H1 (cell line): ENCODE data around the gene ANO9. TPM values are rescaled to one million over a fixed set of nuclear protein-coding genes. Genes with fewer than 3 reads are reported as not detected.

Source experiments
- CTCF ChIA-PET: fragments of 300-600 bp; sonication (Branson Sonifier 250); formaldehyde crosslinking; loops from one replicate; lab custom pipeline; 2021; ENCODE audit not compliant: partially characterized antibody; lab: Charles Lee
- POLR2A ChIA-PET: fragments of 300-600 bp; sonication (Branson Sonifier 250); formaldehyde crosslinking; loops from one replicate; lab custom pipeline; 2021; ENCODE audit warnings: inconsistent platforms; ENCODE audit not compliant: partially characterized antibody; lab: Charles Lee
- DNase-seq, 2 experiments: peaks; one replicate each; pipeline versions ENCODE4 v3.0.0 to v3.0.0-alpha.2; 2010 to 2022; ENCODE audit warnings: low spot score in 2 of 2, low read depth in 1 of 2, mixed read lengths in 1 of 2
- FAIRE-seq: peaks from 2 replicates; lab custom pipeline; 2011; peaks lifted over from hg19 to GRCh38; lab: Jason Lieb, UNC
- H2AFZ ChIP-seq: 2 replicates; pipeline ENCODE4 v1.8.1; 2012; ENCODE audit warnings: low read length, inconsistent platforms
- H2AK5ac ChIP-seq: 2 replicates; pipeline ENCODE4 v1.6.1; 2013; ENCODE audit warnings: low read depth, low read length
- H2BK120ac ChIP-seq: replicated peaks from 2 replicates; pipeline ENCODE3; 2013; ENCODE audit warnings: low read depth, low read length, inconsistent platforms
- H2BK12ac ChIP-seq: 2 replicates; pipeline ENCODE4 v1.6.1; 2013; ENCODE audit warnings: low read depth, low read length
- H2BK15ac ChIP-seq: 2 replicates; pipeline ENCODE4 v1.6.1; 2013; ENCODE audit warnings: low read length
- H2BK20ac ChIP-seq: 2 replicates; pipeline ENCODE4 v1.6.1; 2013; ENCODE audit warnings: low read length
- H2BK5ac ChIP-seq: 2 replicates; pipeline ENCODE4 v1.6.1; 2013; ENCODE audit warnings: low read depth, low read length
- H3K14ac ChIP-seq: 2 replicates; pipeline ENCODE4 v1.6.1; 2013; ENCODE audit warnings: inconsistent platforms; ENCODE audit not compliant: insufficient read length
- H3K18ac ChIP-seq: 2 replicates; pipeline ENCODE4 v1.6.1; 2013; ENCODE audit warnings: low read length; ENCODE audit errors: extremely low read depth
- H3K23ac ChIP-seq: 2 replicates; pipeline ENCODE4 v1.6.1; 2013; ENCODE audit warnings: inconsistent platforms; ENCODE audit not compliant: insufficient read length
- H3K23me2 ChIP-seq: 2 replicates; pipeline ENCODE4 v1.6.1; 2013; ENCODE audit warnings: low read depth, low read length
- H3K27ac ChIP-seq: 2 replicates; pipeline ENCODE4 v1.6.1; 2011; ENCODE audit warnings: low read depth, low read length, inconsistent platforms
- H3K27me3 ChIP-seq, 4 experiments: replicated peaks in 1 of 4; 1 replicate in 1 of 4; 2 replicates in 3 of 4; pipeline versions ENCODE4 v1.6.1 to v1.8.1; 2011 to 2013; ENCODE audit warnings: low read length in 3 of 4, mild to moderate bottlenecking in 3 of 4, inconsistent platforms in 2 of 4, mixed read lengths in 2 of 4, moderate library complexity in 1 of 4; ENCODE audit not compliant: control insufficient read depth in 3 of 4, insufficient read depth in 3 of 4; ENCODE audit errors: extremely low read depth in 1 of 4
- H3K36me3 ChIP-seq, 4 experiments: 2 replicates each; pipeline versions ENCODE4 v1.6.1 to v1.8.1; 2011 to 2013; ENCODE audit warnings: mild to moderate bottlenecking in 4 of 4, low read length in 3 of 4, moderate library complexity in 2 of 4, control low read depth in 1 of 4, inconsistent platforms in 1 of 4; ENCODE audit not compliant: insufficient read depth in 4 of 4, control insufficient read depth in 2 of 4
- H3K4ac ChIP-seq: replicated peaks from 2 replicates; pipeline ENCODE3; 2013; ENCODE audit warnings: low read length, low read depth, mixed read lengths, inconsistent platforms; ENCODE audit not compliant: insufficient read length
- H3K4me1 ChIP-seq, 4 experiments: replicated peaks in 1 of 4; 1 replicate in 1 of 4; 2 replicates in 3 of 4; pipeline versions ENCODE4 v1.6.1 to v1.8.1; 2011 to 2013; ENCODE audit warnings: low read length in 3 of 4, inconsistent platforms in 2 of 4, mixed read lengths in 1 of 4; ENCODE audit not compliant: insufficient read depth in 4 of 4, control insufficient read depth in 3 of 4
- H3K4me2 ChIP-seq, 2 experiments: 2 replicates each; pipeline versions ENCODE4 v1.6.1 to v1.8.1; 2011 to 2013; ENCODE audit warnings: low read depth in 2 of 2, low read length in 2 of 2, control low read depth in 1 of 2, inconsistent platforms in 1 of 2, mild to moderate bottlenecking in 1 of 2; ENCODE audit not compliant: insufficient read depth in 1 of 2
- H3K4me3 ChIP-seq, 4 experiments: fragments of 200-600, 300-600 bp in 1 of 4; sonication (generic), shearing (Covaris generic), sonication (Bioruptor Twin) in 1 of 4; 2 replicates each; pipeline versions ENCODE4 v1.5.1 to v1.8.1; 2011 to 2016; ENCODE audit warnings: low read length in 4 of 4, low read depth in 3 of 4, control low read depth in 2 of 4, inconsistent platforms in 2 of 4, mild to moderate bottlenecking in 2 of 4, mixed read lengths in 1 of 4, moderate library complexity in 1 of 4; ENCODE audit not compliant: insufficient read depth in 2 of 4; ENCODE audit errors: extremely low read depth in 1 of 4
- H3K56ac ChIP-seq: replicated peaks from 2 replicates; pipeline ENCODE3; 2013; ENCODE audit warnings: low read depth, mild to moderate bottlenecking, mixed read lengths, low read length, inconsistent platforms; ENCODE audit not compliant: insufficient read length
- H3K79me1 ChIP-seq: 2 replicates; pipeline ENCODE4 v1.6.1; 2013; ENCODE audit warnings: low read depth, low read length, control low read depth
- H3K79me2 ChIP-seq, 2 experiments: 2 replicates each; pipeline versions ENCODE4 v1.6.1 to v1.8.1; 2012 to 2013; ENCODE audit warnings: low read length in 2 of 2, mild to moderate bottlenecking in 2 of 2, inconsistent platforms in 1 of 2; ENCODE audit not compliant: insufficient read depth in 2 of 2, control insufficient read depth in 1 of 2
- H3K9ac ChIP-seq, 4 experiments: replicated peaks in 1 of 4; 1 replicate in 1 of 4; 2 replicates in 3 of 4; pipeline versions ENCODE4 v1.6.1 to v1.8.1; 2011 to 2013; ENCODE audit warnings: low read depth in 3 of 4, low read length in 3 of 4, control low read depth in 2 of 4, mild to moderate bottlenecking in 2 of 4, moderate library complexity in 2 of 4, inconsistent platforms in 1 of 4; ENCODE audit errors: extremely low read depth in 1 of 4
- H3K9me3 ChIP-seq, 2 experiments: 2 replicates each; pipeline versions ENCODE4 v1.6.1 to v1.8.1; 2012 to 2013; ENCODE audit warnings: mild to moderate bottlenecking in 2 of 2, moderate library complexity in 2 of 2, control low read depth in 1 of 2, inconsistent platforms in 1 of 2, low read depth in 1 of 2, low read length in 1 of 2, mixed read lengths in 1 of 2; ENCODE audit not compliant: insufficient read depth in 2 of 2
- H4K20me1 ChIP-seq, 2 experiments: replicated peaks in 1 of 2; 2 replicates each; pipeline versions ENCODE3 to v1.8.1; 2011 to 2013; ENCODE audit warnings: inconsistent platforms in 2 of 2, low read length in 2 of 2, mild to moderate bottlenecking in 1 of 2; ENCODE audit not compliant: insufficient read depth in 2 of 2, control insufficient read depth in 1 of 2
- H4K5ac ChIP-seq: 2 replicates; pipeline ENCODE4 v1.6.1; 2013; ENCODE audit warnings: low read length, low read depth, mixed read lengths, inconsistent platforms; ENCODE audit not compliant: insufficient read length
- H4K8ac ChIP-seq: 2 replicates; pipeline ENCODE4 v1.8.0; 2013; ENCODE audit warnings: mild to moderate bottlenecking, moderate library complexity, low read length, inconsistent platforms; ENCODE audit not compliant: insufficient read depth; ENCODE audit errors: extremely low read depth
- H4K91ac ChIP-seq: replicated peaks from 2 replicates; pipeline ENCODE3; 2013; ENCODE audit warnings: low read length, mixed read lengths, inconsistent platforms; ENCODE audit not compliant: insufficient read length
- ATF3 ChIP-seq: IDR thresholded peaks from 2 replicates; pipeline ENCODE4 v1.6.1; 2011; ENCODE audit warnings: low read depth, mild to moderate bottlenecking, low read length; ENCODE audit not compliant: insufficient read depth
- BCL11A ChIP-seq, 2 experiments: IDR thresholded peaks; one replicate each; pipeline ENCODE4 v1.6.1; 2011; ENCODE audit warnings: low read depth in 2 of 2, low read length in 2 of 2, mild to moderate bottlenecking in 2 of 2
- CHD1 ChIP-seq: IDR thresholded peaks from 2 replicates; pipeline ENCODE4 v1.6.1; 2012; ENCODE audit warnings: low read depth, low read length, improper control_type of control experiment
- EGR1 ChIP-seq: IDR thresholded peaks from 2 replicates; pipeline ENCODE4 v1.6.1; 2011; ENCODE audit warnings: low read depth, low read length, borderline replicate concordance
- EP300 ChIP-seq, 2 experiments: IDR thresholded peaks; 1 replicate in 1 of 2; 2 replicates in 1 of 2; pipeline ENCODE4 v1.6.1; 2011 to 2012; ENCODE audit warnings: low read depth in 2 of 2, low read length in 2 of 2, mild to moderate bottlenecking in 2 of 2, borderline replicate concordance in 1 of 2, inconsistent platforms in 1 of 2, moderate library complexity in 1 of 2
- HDAC2 ChIP-seq, 2 experiments: fragments of 300-600 bp in 1 of 2; sonication (generic) in 1 of 2; IDR thresholded peaks; 2 replicates each; pipeline ENCODE4 v1.6.1; 2011 to 2012; ENCODE audit warnings: low read depth in 2 of 2, low read length in 2 of 2, mild to moderate bottlenecking in 2 of 2, moderate library complexity in 2 of 2, borderline replicate concordance in 1 of 2, inconsistent platforms in 1 of 2
- NRF1 ChIP-seq: IDR thresholded peaks from 2 replicates; pipeline ENCODE4 v1.6.1; 2011; ENCODE audit warnings: mild to moderate bottlenecking, low read depth, low read length, improper control_type of control experiment
- RXRA ChIP-seq: IDR thresholded peaks from 2 replicates; pipeline ENCODE4 v1.6.1; 2011; ENCODE audit warnings: low read depth, mild to moderate bottlenecking, low read length, moderate library complexity; ENCODE audit not compliant: insufficient read depth
- SAP30 ChIP-seq: fragments of 300-600 bp; sonication (generic); IDR thresholded peaks from 2 replicates; pipeline ENCODE4 v1.7.1; 2012; ENCODE audit warnings: low read length, moderate library complexity, mild to moderate bottlenecking, inconsistent platforms; ENCODE audit not compliant: insufficient read depth, insufficient replicate concordance
- SIRT6 ChIP-seq: IDR thresholded peaks from one replicate; pipeline ENCODE4 v1.7.1; 2012; ENCODE audit warnings: low read length, inconsistent platforms
- SIX5 ChIP-seq: IDR thresholded peaks from 2 replicates; pipeline ENCODE4 v1.6.1; 2011; ENCODE audit warnings: mild to moderate bottlenecking, low read depth, low read length
- TAF1 ChIP-seq: IDR thresholded peaks from 2 replicates; pipeline ENCODE4 v1.6.1; 2011; ENCODE audit warnings: mild to moderate bottlenecking, low read depth, low read length
- WGBS, 2 experiments: shearing (Covaris generic) in 1 of 2; methylation state at CpG; one replicate each; pipeline versions ENCODE4 v1.1.6 to v1.1.7; 2013 to 2015; ENCODE audit warnings: low lambda C conversion rate in 2 of 2, mixed read lengths in 2 of 2, inconsistent platforms in 1 of 2, low coverage in 1 of 2, missing lambda C conversion rate in 1 of 2; ENCODE audit not compliant: insufficient replicate concordance in 2 of 2, insufficient coverage in 1 of 2, insufficient read length in 1 of 2; ENCODE audit errors: extremely low coverage in 1 of 2, missing lambda C conversion rate in 1 of 2; 5-methylcytosine and 5-hydroxymethylcytosine counted together
- polyA plus RNA-seq, 7 experiments: library from polyadenylated mRNA; depleted of rRNA in 3 of 7; stranded (reverse) in 5 of 7; unstranded in 2 of 7; fragments of >200 nt in 5 of 7; fragments of 200-250 nt in 2 of 7; gene quantifications; 1 replicate in 5 of 7; 2 replicates in 1 of 7; 4 replicates in 1 of 7; pipeline versions ENCODE4 v1.2.1 to v1.2.3, GENCODE V29; 2011 to 2013; ENCODE audit warnings: missing spikeins in 2 of 7, mixed read lengths in 2 of 7
- total RNA-seq: library from RNA; stranded (reverse); fragmentation: NEBNext Ultra II Directional; extraction: Animal tissue kit (Norgen Biotek cat#: 25700); gene quantifications from 2 replicates; pipeline ENCODE4 v1.2.1, GENCODE V29; 2021
- TF ChIP-seq, protein P1 (sequence below): IDR thresholded peaks from 2 replicates; pipeline ENCODE4 v1.6.1; 2012; ENCODE audit warnings: inconsistent platforms

The ANO9 gene
- total and polyA plus RNA-seq, 2 of the 8 experiments (the other 6 are each of a cell fraction or from before 2014, with no cell fraction given): 20.0 to 20.7 TPM

- H2BK12ac ChIP-seq: no peak overlapping the region
- H2AFZ ChIP-seq: no peak overlapping the region
- ChIA-PET POLR2A (interaction anchor here (0.8 to 1.7 kb wide), 4 partner anchors 12 to 215 kb away, joined by 3 to 4 read pairs (median 4); partner anchors contain the start of genes BET1L and RIC8A), CTCF (interaction anchor here (1.3 to 1.5 kb wide), 2 partner anchors 17 to 26 kb away, joined by 3 to 4 read pairs; no protein-coding TSS in a partner anchor)
- no peak overlapping the region for H2AK5ac ChIP-seq
- H4K20me1 ChIP-seq: no peaks in the 10 kb centered on the region
- H3K4me3 ChIP-seq: no peak overlapping the region
- H3K56ac ChIP-seq: no peak overlapping the region
- no peak overlapping the region for H3K14ac ChIP-seq
- H3K4ac ChIP-seq: no peak overlapping the region
- H4K8ac ChIP-seq: no peak overlapping the region
- DNase-seq (peak in 1 of 2 experiments; percentile 28), FAIRE-seq (no peak)
- no peak overlapping the region for H3K4me2 ChIP-seq
- no peak overlapping the region for H4K5ac ChIP-seq
- H2BK120ac ChIP-seq: no peak overlapping the region
- H3K23ac ChIP-seq: no peak overlapping the region
- no peaks in the 10 kb centered on the region for H3K79me1 ChIP-seq
- no peak overlapping the region for H3K9ac ChIP-seq
- no peaks in the 10 kb centered on the region for H3K9me3 ChIP-seq
- no peak overlapping the region for H2BK5ac ChIP-seq
- no peak overlapping the region for H3K18ac ChIP-seq
- H3K27ac ChIP-seq: no peak overlapping the region
- 84% methylated on average over 10 of the region's 10 CpGs; no CpG with 5 or more reads in 1 of the 2 experiments for WGBS, 2 experiments
- H2BK20ac ChIP-seq: no peak overlapping the region
- H3K4me1 ChIP-seq: peaks cover 0 to 7% (median 4%) of the 10 kb centered on the region in 4 experiments; a peak in 5 of 7 replicates
- H4K91ac ChIP-seq: no peak overlapping the region
- no peaks in the 10 kb centered on the region; the same call in 1 of the 2 replicates for H3K23me2 ChIP-seq
- H2BK15ac ChIP-seq: no peak overlapping the region
- peaks cover 0 to 5% (median 1%) of the 10 kb centered on the region in 4 experiments; a peak in 1 of 7 replicates for H3K27me3 ChIP-seq
- no peaks in the 10 kb centered on the region for H3K79me2 ChIP-seq
- H3K36me3 ChIP-seq: no peaks in the 10 kb centered on the region; a peak in 1 of 8 replicates
- TF ChIP-seq, protein P1, sequence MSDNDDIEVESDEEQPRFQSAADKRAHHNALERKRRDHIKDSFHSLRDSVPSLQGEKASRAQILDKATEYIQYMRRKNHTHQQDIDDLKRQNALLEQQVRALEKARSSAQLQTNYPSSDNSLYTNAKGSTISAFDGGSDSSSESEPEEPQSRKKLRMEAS: no peak
- TF ChIP-seq EP300 (IDR thresholded peaks at IDR 0.05; ENCODE audit: borderline replicate concordance in 1 of 2, low read depth in 2 of 2, low read length in 2 of 2) (no peak), BCL11A (IDR thresholded peaks at IDR 0.05; ENCODE audit: low read depth in 2 of 2, low read length in 2 of 2) (no peak), EGR1 (no peak), SAP30 (no peak), TAF1 (no peak), SIRT6 (no peak), RXRA (no peak), SIX5 (no peak), NRF1 (no peak), CHD1 (no peak), ATF3 (no peak), HDAC2 (IDR thresholded peaks at IDR 0.05; ENCODE audit: borderline replicate concordance in 1 of 2, low read depth in 2 of 2, low read length in 2 of 2) (no peak)
Measured at GRCh38 chr11:422249-422656, 19.6 kb downstream of the ANO9 start.
